Stimulated activated naive CD8-positive, alpha-beta T cell treated with anti-CD3 and anti-CD28 coated beads, Interleukin-15, Interleukin-2, amounts not matched to agents 100 U/mL and 50 U/mL, for 24 hours (primary cell): Measurements from ENCODE around the gene EIF3C.
"Not testable (repeated sequence)": the region's sequence is repeated elsewhere in the genome, so short reads cannot be mapped to it uniquely, and the experiment has no call there.

Experiments used
- ATAC-seq: fragments of 150-1000 bp; cut with Tn5 transposase; one replicate; pipeline ENCODE4 v1.10.0; 2021
- DNase-seq: peaks from one replicate; pipeline ENCODE4 v3.0.0; 2021

The EIF3C gene

GRCh38 chr16:28711220-28712083, at the start of gene EIF3C:
Gene EIF3C (plus strand): TSS chr16:28711464. CDS start chr16:28711687, 223 bp downstream.
- not testable (repeated sequence) for DNase-seq
- peak; percentile 100 for ATAC-seq

- not testable (repeated sequence) for ATAC-seq, DNase-seq
Measured at GRCh38 chr16:28666264-28666663, 45.0 kb upstream of the EIF3C start.

GRCh38 chr16:28667480-28667879, 43.8 kb upstream of the EIF3C start:
- not testable (repeated sequence) for ATAC-seq, DNase-seq

- not testable (repeated sequence) for ATAC-seq, DNase-seq
Measured at GRCh38 chr16:28668199-28668598, 43.1 kb upstream of the EIF3C start.

- ATAC-seq, result peak; percentile 96
- not testable (repeated sequence) for DNase-seq
Measured at GRCh38 chr16:28688327-28688952, 22.8 kb upstream of the EIF3C start.

GRCh38 chr16:28689425-28689824, 21.8 kb upstream of the EIF3C start:
- peak; percentile 75 for ATAC-seq
- not testable (repeated sequence) for DNase-seq

- not testable (repeated sequence) for DNase-seq, ATAC-seq
Measured at GRCh38 chr16:28691722-28692121, 19.5 kb upstream of the EIF3C start.

- ATAC-seq, DNase-seq: not testable (repeated sequence)
Measured at GRCh38 chr16:28693257-28693950, 17.9 kb upstream of the EIF3C start.

- ATAC-seq, DNase-seq: not testable (repeated sequence)
Measured at GRCh38 chr16:28699792-28700191, 11.5 kb upstream of the EIF3C start.

GRCh38 chr16:28700349-28700748, 10.9 kb upstream of the EIF3C start:
- DNase-seq, ATAC-seq: not testable (repeated sequence)

GRCh38 chr16:28701384-28701783, 9.9 kb upstream of the EIF3C start:
- DNase-seq, ATAC-seq: not testable (repeated sequence)

- ATAC-seq, DNase-seq: not testable (repeated sequence)
Measured at GRCh38 chr16:28704246-28704645, 7.0 kb upstream of the EIF3C start.

GRCh38 chr16:28722852-28723650, 11.8 kb downstream of the EIF3C start:
- ATAC-seq, DNase-seq: not testable (repeated sequence)

- ATAC-seq, DNase-seq: not testable (repeated sequence)
Measured at GRCh38 chr16:28731253-28731652, 20.0 kb downstream of the EIF3C start.

GRCh38 chr16:28732455-28733124, 21.3 kb downstream of the EIF3C start:
- DNase-seq, ATAC-seq: not testable (repeated sequence)

GRCh38 chr16:28739787-28740186, 28.5 kb downstream of the EIF3C start:
- ATAC-seq, result peak; percentile 63
- DNase-seq, result peak; percentile 3

GRCh38 chr16:28740631-28741030, 29.4 kb downstream of the EIF3C start:
- peak; percentile 33 for ATAC-seq
- DNase-seq, result not testable (repeated sequence)

GRCh38 chr16:28741295-28741694, 30.0 kb downstream of the EIF3C start:
- not testable (repeated sequence) for ATAC-seq, DNase-seq

- not testable (repeated sequence) for ATAC-seq, DNase-seq
Measured at GRCh38 chr16:28746618-28747350, 35.5 kb downstream of the EIF3C start.

- ATAC-seq (peak; percentile 100), DNase-seq (peak; percentile 41)
Measured at GRCh38 chr16:28749997-28750465, 38.8 kb downstream of the EIF3C start.
